Subcutaneous adipose tissue (tissue), 4 donors: ENCODE results near the gene CRTC1. TPM values are rescaled to one million over a fixed set of nuclear protein-coding genes. Genes with fewer than 3 reads are reported as not detected.

Source experiments
- total RNA-seq, 4 donors: library from RNA; depleted of rRNA; stranded (reverse); fragments of >200 nt; gene quantifications; one replicate each; pipeline ENCODE4 v1.1.0, GENCODE V29; 2016
- TF ChIP-seq, protein P1 (sequence below): fragments of 450-650 bp; IDR thresholded peaks from one replicate; pipeline ENCODE4 v1.5.1; 2016; ENCODE audit warnings: low read depth, mild to moderate bottlenecking, control low read depth, antibody characterized with exemption, moderate library complexity

CRTC1 gene
- total RNA-seq, 4 donors from 2014 or later: 2.0 to 8.3 (median 3.9) TPM

DNA sequence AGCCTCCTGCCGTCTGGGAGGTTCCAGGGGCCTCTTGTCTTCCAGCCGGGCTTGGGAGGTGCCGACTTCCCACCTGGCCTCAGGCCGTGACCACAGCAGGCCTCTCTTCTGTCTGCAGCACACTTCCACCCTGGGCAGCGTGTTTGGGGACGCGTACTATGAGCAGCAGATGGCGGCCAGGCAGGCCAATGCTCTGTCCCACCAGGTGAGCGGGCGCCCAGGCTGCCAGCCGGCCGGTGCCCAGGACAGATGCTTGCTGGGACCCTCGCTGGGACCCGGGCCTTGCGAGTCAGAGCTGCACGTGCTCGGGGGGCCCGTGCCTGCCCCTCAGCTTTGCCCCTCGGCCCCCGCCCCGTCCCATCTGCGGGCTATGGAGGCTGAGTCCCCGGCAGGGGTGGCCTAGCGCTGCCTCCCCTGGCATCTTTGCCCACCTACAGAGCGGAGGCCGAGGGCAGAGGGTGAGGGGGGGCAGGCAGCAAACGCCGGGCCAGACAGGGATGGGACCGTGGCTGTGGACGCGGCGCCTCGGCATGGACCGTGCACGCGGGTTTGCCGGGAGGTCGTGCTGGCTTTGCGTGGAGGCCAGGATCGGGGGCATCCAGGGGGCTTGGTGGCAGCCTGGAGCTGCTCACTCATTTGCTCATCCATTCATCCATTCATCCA is 91.4 kb downstream of the CRTC1 start:
- TF ChIP-seq, protein P1, sequence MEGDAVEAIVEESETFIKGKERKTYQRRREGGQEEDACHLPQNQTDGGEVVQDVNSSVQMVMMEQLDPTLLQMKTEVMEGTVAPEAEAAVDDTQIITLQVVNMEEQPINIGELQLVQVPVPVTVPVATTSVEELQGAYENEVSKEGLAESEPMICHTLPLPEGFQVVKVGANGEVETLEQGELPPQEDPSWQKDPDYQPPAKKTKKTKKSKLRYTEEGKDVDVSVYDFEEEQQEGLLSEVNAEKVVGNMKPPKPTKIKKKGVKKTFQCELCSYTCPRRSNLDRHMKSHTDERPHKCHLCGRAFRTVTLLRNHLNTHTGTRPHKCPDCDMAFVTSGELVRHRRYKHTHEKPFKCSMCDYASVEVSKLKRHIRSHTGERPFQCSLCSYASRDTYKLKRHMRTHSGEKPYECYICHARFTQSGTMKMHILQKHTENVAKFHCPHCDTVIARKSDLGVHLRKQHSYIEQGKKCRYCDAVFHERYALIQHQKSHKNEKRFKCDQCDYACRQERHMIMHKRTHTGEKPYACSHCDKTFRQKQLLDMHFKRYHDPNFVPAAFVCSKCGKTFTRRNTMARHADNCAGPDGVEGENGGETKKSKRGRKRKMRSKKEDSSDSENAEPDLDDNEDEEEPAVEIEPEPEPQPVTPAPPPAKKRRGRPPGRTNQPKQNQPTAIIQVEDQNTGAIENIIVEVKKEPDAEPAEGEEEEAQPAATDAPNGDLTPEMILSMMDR: no peak

DNA sequence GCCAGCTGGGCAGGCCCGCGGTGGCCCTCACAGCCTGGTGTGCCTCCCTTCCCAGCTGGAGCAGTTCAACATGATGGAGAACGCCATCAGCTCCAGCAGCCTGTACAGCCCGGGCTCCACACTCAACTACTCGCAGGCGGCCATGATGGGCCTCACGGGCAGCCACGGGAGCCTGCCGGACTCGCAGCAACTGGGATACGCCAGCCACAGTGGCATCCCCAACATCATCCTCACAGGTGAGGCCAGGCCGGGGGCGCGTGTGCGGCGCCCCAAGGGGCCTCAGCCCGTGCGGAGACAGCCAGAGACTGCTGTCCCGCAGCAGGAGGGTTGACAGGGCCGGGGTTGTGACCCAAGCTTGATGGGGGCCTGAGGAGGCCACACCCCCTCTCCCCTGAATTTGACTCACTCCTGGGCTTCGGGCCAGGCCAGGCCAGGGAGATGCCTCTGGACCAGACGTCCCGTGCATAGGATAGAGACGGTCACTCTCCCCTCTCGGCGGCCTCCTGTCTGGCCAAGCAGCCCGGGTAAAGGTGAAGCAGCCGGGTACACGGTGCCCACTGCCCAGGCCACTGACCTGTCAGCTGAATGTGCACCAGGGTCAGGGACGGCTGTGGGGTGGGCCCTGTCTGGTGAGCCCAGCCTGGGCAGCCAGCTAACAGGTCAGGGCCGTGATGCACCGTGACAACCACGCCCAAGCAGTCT is 92.3 kb downstream of the CRTC1 start:
- TF ChIP-seq, protein P1: no peak

DNA sequence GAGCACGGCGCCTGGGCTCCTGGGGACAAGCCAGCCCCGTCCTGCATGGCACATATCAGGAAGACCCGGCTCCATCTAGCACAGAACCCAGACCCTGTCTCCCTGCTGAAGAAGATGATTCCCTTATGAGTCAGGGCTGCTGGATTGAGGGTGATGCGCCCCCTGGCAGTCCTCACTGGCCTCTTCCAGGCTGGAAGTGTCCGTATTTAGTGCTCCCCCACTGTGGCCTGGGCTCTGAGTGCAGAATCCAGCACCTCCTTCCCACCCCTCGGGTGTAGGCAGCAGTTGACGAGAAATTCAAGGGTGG is 92.8 kb downstream of the CRTC1 start:
- TF ChIP-seq, protein P1: no peak

DNA sequence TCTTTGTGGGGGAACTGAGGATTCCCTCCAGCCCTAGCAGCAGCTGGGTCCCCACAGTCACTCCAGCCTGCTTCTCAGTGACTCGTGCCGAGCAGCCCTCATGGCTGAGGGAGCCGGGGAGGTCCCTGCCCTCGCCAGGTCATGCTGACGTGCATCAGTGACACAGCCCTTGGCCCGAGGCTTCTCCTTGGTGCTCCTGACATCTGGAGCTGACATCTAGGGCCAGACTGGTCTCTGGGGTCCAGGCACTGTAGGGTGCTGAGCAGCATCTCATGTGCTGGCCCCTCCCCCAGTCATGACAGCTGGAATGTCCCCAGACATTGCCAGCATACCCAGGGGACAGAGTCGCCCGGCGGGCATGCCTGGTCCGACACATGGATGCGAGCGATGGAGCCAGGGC is 93.3 kb downstream of the CRTC1 start:
- TF ChIP-seq, protein P1: no peak

DNA sequence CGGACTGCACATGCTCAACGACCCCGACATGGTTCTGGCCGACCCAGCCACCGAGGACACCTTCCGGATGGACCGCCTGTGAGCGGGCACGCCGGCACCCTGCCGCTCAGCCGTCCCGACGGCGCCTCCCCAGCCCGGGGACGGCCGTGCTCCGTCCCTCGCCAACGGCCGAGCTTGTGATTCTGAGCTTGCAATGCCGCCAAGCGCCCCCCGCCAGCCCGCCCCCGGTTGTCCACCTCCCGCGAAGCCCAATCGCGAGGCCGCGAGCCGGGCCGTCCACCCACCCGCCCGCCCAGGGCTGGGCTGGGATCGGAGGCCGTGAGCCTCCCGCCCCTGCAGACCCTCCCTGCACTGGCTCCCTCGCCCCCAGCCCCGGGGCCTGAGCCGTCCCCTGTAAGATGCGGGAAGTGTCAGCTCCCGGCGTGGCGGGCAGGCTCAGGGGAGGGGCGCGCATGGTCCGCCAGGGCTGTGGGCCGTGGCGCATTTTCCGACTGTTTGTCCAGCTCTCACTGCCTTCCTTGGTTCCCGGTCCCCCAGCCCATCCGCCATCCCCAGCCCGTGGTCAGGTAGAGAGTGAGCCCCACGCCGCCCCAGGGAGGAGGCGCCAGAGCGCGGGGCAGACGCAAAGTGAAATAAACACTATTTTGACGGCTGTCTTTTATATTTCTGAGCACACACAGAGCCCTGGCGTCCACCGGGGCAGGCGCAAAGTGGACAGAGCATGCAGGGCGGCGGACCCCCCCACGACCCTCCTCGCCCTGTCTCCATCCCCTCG is 94.0 kb downstream of the CRTC1 start:
- TF ChIP-seq, protein P1: no peak

DNA sequence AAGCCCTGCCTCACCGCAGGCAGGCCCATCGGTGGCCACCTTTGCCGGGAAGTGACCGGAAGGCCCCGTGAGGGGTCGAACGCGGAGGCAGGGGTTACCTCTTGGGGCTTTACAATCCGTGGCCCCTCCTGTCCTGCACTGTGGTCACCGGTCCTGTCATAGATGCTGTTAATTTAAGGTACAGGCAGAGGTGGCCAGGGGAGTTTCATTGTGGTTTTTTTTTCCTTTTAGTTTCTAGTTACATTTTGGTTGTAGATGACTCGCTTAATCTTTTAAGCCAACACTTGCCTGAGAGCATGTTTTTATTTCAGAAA is 94.6 kb downstream of the CRTC1 start:
- TF ChIP-seq, protein P1: no peak

DNA sequence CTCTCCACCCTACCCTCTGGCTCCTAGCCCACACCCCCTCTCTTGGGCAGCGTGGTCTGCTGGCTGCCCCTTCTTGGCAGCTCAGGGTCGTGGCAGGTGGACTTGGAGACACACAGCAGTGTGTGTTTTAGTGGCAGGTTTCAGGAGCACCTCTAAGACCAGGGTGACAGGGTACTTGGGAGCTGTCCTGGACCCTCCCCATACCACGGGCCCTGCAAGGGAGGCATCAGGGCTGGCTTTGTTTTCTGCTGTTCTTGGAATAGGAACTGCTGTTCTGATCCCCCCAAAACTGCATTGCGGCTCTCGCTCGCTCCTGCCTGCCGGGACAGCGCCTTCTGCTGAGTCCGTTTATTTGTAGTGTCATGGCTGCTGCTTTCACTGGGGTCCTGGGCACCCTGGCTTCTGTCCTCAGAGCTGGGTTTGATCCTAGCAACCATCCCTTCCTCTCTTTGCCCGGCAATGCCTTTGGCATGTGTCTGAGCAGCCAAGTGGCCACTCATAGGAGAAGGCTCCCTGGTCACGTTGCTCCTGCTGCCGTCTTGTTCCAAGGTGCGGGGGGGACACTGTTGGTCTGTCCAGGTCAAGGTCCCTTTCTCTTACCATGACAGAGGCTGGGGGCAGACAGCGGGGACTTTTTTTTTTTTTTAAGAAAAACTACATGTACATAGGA is 95.5 kb downstream of the CRTC1 start:
- TF ChIP-seq, protein P1: no peak
